Measurements from ENCODE around the gene FAM221B.

Gene FAM221B

DNA sequence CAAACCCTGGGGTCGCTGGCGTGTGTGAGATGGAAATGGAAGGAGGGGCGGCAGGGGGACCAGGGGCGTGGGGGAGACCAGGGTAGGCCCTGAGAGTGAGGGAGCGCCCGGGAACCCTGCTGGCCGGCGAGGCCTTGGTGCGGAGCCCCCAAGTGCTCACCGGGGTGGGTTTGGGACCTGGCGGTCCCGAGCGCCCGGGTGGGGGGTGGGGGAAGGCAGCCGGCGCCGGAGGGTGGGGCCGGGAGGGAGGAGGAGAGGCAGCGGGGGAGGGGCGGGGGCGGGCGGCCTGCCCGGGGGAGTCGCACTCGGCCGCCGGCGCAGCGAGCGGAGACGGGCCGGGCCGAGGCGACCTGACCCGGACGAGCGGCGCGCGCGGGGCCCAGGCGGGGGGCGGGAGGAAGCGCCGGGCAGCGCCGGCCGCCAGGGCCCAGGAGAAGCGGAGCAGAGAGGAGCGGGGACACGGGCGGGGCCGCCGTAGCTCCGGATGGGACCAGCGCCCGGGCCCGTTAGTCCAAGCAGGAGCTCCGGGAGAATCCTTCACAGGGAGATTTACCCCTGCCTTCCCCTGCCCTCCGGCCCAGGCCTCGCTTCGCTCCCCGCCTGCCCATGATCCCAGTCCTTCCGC is 37.1 kb downstream of the FAM221B start, which contains the start of gene NPR2:
TSS of gene NPR2 (plus strand) at position 295 of the 625 bp plus-strand sequence. CDS start 818 bp downstream, outside the sequence.
- DNase-seq: no peak
- in situ Hi-C loops (cut with HindIII; ENCODE audit: low pct_ligation_motif_present, low sequenced_read_pairs): no loop called here
- Histone ChIP-seq H3K36me3 (replicated peaks) (no peaks in the 10 kb centered on the region), H3K27me3 (replicated peaks) (no peaks in the 10 kb centered on the region), H3K4me3 (ENCODE audit: low read depth, low read length) (peak within 1 kb of the TSS; percentile 62), H3K27ac (no peak within 1 kb of the TSS)
- TF ChIP-seq CTCF (IDR thresholded peaks at IDR 0.05; ENCODE audit: low read depth, low read length, missing control alignments): no peak

- in situ Hi-C loops (cut with HindIII; ENCODE audit: low pct_ligation_motif_present, low sequenced_read_pairs): no loop called here
- H3K27ac ChIP-seq: no peak overlapping the region
- H3K36me3 ChIP-seq (replicated peaks): no peaks in the 10 kb centered on the region
- peak; percentile 68 for DNase-seq
- no peaks in the 10 kb centered on the region for H3K27me3 ChIP-seq (replicated peaks)
- peak overlapping the region; percentile 39 for H3K4me3 ChIP-seq (ENCODE audit: low read depth, low read length)
- TF ChIP-seq CTCF (IDR thresholded peaks at IDR 0.05; ENCODE audit: low read depth, low read length, missing control alignments): peak; percentile 89
Observed at GRCh38 chr9:35790385-35791296, 37.9 kb downstream of the FAM221B start.

DNA sequence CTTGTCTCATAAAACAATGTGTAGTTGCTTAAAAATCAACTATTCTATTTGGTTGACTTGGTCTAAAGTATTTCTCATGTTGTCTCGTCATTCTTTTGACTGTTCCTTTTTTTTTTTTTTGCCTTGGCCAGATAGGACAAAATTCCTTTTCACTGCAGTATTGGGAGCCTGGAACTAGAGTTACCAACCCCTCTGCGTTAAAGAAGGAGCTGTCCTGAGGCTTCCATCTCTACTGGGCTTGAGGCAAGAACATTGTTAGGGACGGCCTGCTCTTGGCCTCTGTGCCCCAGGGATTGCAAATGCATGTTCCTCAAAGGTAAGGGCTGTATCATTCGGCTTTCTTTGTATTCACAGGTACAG is 38.5 kb downstream of the FAM221B start:
- Histone ChIP-seq H3K4me3 (ENCODE audit: low read depth, low read length) (no peak overlapping the region), H3K27me3 (replicated peaks) (no peaks in the 10 kb centered on the region), H3K36me3 (replicated peaks) (no peaks in the 10 kb centered on the region), H3K27ac (no peak overlapping the region)
- no peak for DNase-seq
- no peak for TF ChIP-seq CTCF (IDR thresholded peaks at IDR 0.05; ENCODE audit: low read depth, low read length, missing control alignments)
- in situ Hi-C loops (cut with HindIII; ENCODE audit: low pct_ligation_motif_present, low sequenced_read_pairs): no loop called here

DNA sequence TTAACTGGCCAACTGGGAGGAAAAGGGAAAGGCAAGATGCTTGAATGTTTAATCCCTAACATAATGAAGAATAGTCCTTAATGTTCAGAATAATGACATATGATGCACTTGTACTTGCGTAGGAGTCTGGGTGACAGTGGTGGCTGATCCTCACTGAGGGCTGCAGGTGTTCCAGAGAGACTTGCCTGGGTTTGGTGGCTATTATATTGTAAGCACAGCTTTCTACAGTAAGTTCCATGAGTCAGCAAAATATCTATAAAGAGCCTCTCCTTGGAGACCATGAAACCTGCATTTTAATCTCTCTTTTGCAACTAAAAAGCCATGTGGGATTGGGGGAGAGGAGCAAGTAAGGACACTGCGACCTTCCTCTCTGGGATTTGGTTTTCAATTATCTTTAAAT is 39.0 kb downstream of the FAM221B start:
- in situ Hi-C loops (cut with HindIII; ENCODE audit: low pct_ligation_motif_present, low sequenced_read_pairs): no loop called here
- no peak for DNase-seq
- no peak for TF ChIP-seq CTCF (IDR thresholded peaks at IDR 0.05; ENCODE audit: low read depth, low read length, missing control alignments)
- no peaks in the 10 kb centered on the region for H3K27me3 ChIP-seq (replicated peaks)
- no peak overlapping the region for H3K27ac ChIP-seq
- no peak overlapping the region for H3K4me3 ChIP-seq (ENCODE audit: low read depth, low read length)
- no peaks in the 10 kb centered on the region for H3K36me3 ChIP-seq (replicated peaks)

- Histone ChIP-seq H3K27me3 (replicated peaks) (peaks cover 4% of the 10 kb centered on the region), H3K4me3 (ENCODE audit: low read depth, low read length) (no peak overlapping the region), H3K27ac (no peak overlapping the region), H3K36me3 (replicated peaks) (no peaks in the 10 kb centered on the region)
- no peak for TF ChIP-seq CTCF (IDR thresholded peaks at IDR 0.05; ENCODE audit: low read depth, low read length, missing control alignments)
- in situ Hi-C loops (cut with HindIII; ENCODE audit: low pct_ligation_motif_present, low sequenced_read_pairs): no loop called here
- DNase-seq: no peak
Observed at GRCh38 chr9:35783418-35783817, 45.1 kb downstream of the FAM221B start.

Data from brain microvascular endothelial cell (primary cell).